Cardiac muscle cell (in vitro differentiated cells and primary cell): ENCODE measurements around the gene EIF4G3. TPM values are rescaled to one million over a fixed set of nuclear protein-coding genes. Genes with fewer than 3 reads are reported as not detected.
"Not testable (repeated sequence)": the region's sequence is repeated elsewhere in the genome, so short reads cannot be mapped to it uniquely, and the experiment has no call there.

Experiments used
- DNase-seq, 2 donors: peaks; one replicate each; pipeline versions ENCODE4 v3.0.0 to v3.0.0-alpha.2; 2010 to 2017; ENCODE audit warnings: low read depth in 1 of 2, low spot score in 1 of 2
- H3K27ac ChIP-seq: fragments of 200-600 bp; sonication (generic); 2 replicates; pipeline ENCODE4 v1.5.1; 2016
- H3K27me3 ChIP-seq: fragments of 200-600 bp; sonication (generic); 2 replicates; pipeline ENCODE4 v1.6.0; 2016; ENCODE audit warnings: control low read depth
- H3K36me3 ChIP-seq: fragments of 200-600 bp; sonication (generic); 2 replicates; pipeline ENCODE4 v1.5.1; 2016; ENCODE audit warnings: control low read depth
- H3K4me1 ChIP-seq: fragments of 200-600 bp; sonication (generic); 2 replicates; pipeline ENCODE4 v1.8.1; 2017; ENCODE audit warnings: low read depth, mild to moderate bottlenecking, mixed run types
- H3K4me3 ChIP-seq: fragments of 200-600 bp; sonication (generic); 2 replicates; pipeline ENCODE4 v1.5.1; 2016; ENCODE audit warnings: mild to moderate bottlenecking
- H3K9me3 ChIP-seq: fragments of 200-600 bp; sonication (generic); 2 replicates; pipeline ENCODE4 v1.5.1; 2017; ENCODE audit warnings: low read depth, mild to moderate bottlenecking, control low read depth
- CTCF ChIP-seq: IDR thresholded peaks from 2 replicates; pipeline ENCODE4 v1.5.1; 2012; ENCODE audit warnings: low read depth, mild to moderate bottlenecking, low read length
- polyA plus RNA-seq: library from polyadenylated mRNA; unstranded; fragments of >200 nt; fragmentation: Nextera tagmentation; extraction: Ambion mirVana; gene quantifications from 2 replicates; pipeline ENCODE4 v1.2.1, GENCODE V29; 2016
- total RNA-seq: library from RNA; depleted of rRNA; stranded (reverse); fragments of >200 nt; gene quantifications from 2 replicates; pipeline ENCODE4 v1.2.3, GENCODE V29; 2016

EIF4G3 gene
- total and polyA plus RNA-seq, 2 experiments from 2014 or later, result 37.8 to 55.3 TPM

- no peak for TF ChIP-seq CTCF
- Histone ChIP-seq H3K27ac (no peak overlapping the region), H3K27me3 (no peaks in the 10 kb centered on the region), H3K4me1 (no peaks in the 10 kb centered on the region), H3K4me3 (no peak overlapping the region), H3K36me3 (peaks cover 25% of the 10 kb centered on the region), H3K9me3 (no peaks in the 10 kb centered on the region)
- DNase-seq, result no peak
These were observed 362.2 kb downstream of the EIF4G3 start for GRCh38 chr1:20814534-20814871.

- TF ChIP-seq CTCF, result no peak
- H3K36me3 ChIP-seq, result peaks cover 26% of the 10 kb centered on the region
- H3K9me3 ChIP-seq, result no peaks in the 10 kb centered on the region
- no peak for DNase-seq
- H3K27ac ChIP-seq, result no peak overlapping the region
- no peaks in the 10 kb centered on the region for H3K27me3 ChIP-seq
- no peaks in the 10 kb centered on the region for H3K4me1 ChIP-seq
- no peak overlapping the region for H3K4me3 ChIP-seq
These were observed 364.8 kb downstream of the EIF4G3 start for GRCh38 chr1:20811916-20812315.

- Histone ChIP-seq H3K36me3 (no peaks in the 10 kb centered on the region), H3K27me3 (no peaks in the 10 kb centered on the region), H3K4me3 (no peak overlapping the region), H3K9me3 (no peaks in the 10 kb centered on the region), H3K27ac (peak overlapping the region; percentile 1), H3K4me1 (no peaks in the 10 kb centered on the region)
- DNase-seq, result no peak
- TF ChIP-seq CTCF, result no peak
These were observed 383.5 kb downstream of the EIF4G3 start for GRCh38 chr1:20793236-20793635.

GRCh38 chr1:20792196-20792595 lies 384.5 kb downstream of the EIF4G3 start:
- peak in 1 of 2 donors; percentile 95 for DNase-seq
- no peaks in the 10 kb centered on the region for H3K9me3 ChIP-seq
- TF ChIP-seq CTCF, result no peak
- no peak overlapping the region for H3K27ac ChIP-seq
- no peaks in the 10 kb centered on the region for H3K27me3 ChIP-seq
- no peak overlapping the region for H3K4me3 ChIP-seq
- peaks cover 6% of the 10 kb centered on the region for H3K4me1 ChIP-seq
- no peaks in the 10 kb centered on the region for H3K36me3 ChIP-seq

- H3K9me3 ChIP-seq, result no peaks in the 10 kb centered on the region
- no peak for TF ChIP-seq CTCF
- no peaks in the 10 kb centered on the region for H3K36me3 ChIP-seq
- DNase-seq, result no peak
- H3K4me3 ChIP-seq, result no peak overlapping the region
- H3K4me1 ChIP-seq, result peaks cover 6% of the 10 kb centered on the region
- no peaks in the 10 kb centered on the region for H3K27me3 ChIP-seq
- H3K27ac ChIP-seq, result no peak overlapping the region
These were observed 385.9 kb downstream of the EIF4G3 start for GRCh38 chr1:20790785-20791184.

GRCh38 chr1:20789598-20789997 lies 387.1 kb downstream of the EIF4G3 start:
- not testable (repeated sequence) for H3K27ac ChIP-seq, DNase-seq, H3K27me3 ChIP-seq, H3K4me3 ChIP-seq, H3K4me1 ChIP-seq, H3K9me3 ChIP-seq, H3K36me3 ChIP-seq
